BLaER1 (cell line): ENCODE results near the gene INTS12.

Source experiments
- H3K27ac ChIP-seq: shearing (Covaris generic); formaldehyde crosslinking; 2 replicates; pipeline ENCODE4 v1.8.1; 2022
- H3K27me3 ChIP-seq: shearing (Covaris generic); formaldehyde crosslinking; 2 replicates; pipeline ENCODE4 v1.8.1; 2022
- H3K36me3 ChIP-seq: shearing (Covaris generic); formaldehyde crosslinking; 2 replicates; pipeline ENCODE4 v1.8.1; 2022
- H3K4me1 ChIP-seq: shearing (Covaris generic); formaldehyde crosslinking; 2 replicates; pipeline ENCODE4 v1.8.1; 2022
- H3K4me2 ChIP-seq: shearing (Covaris generic); formaldehyde crosslinking; 2 replicates; pipeline ENCODE4 v1.8.1; 2022
- H3K4me3 ChIP-seq: shearing (Covaris generic); formaldehyde crosslinking; 2 replicates; pipeline ENCODE4 v1.8.1; 2022
- H3K9ac ChIP-seq: shearing (Covaris generic); formaldehyde crosslinking; 2 replicates; pipeline ENCODE4 v1.8.1; 2022
- H3K9me3 ChIP-seq: shearing (Covaris generic); formaldehyde crosslinking; 2 replicates; pipeline ENCODE4 v1.8.1; 2022
- H4K20me1 ChIP-seq: shearing (Covaris generic); formaldehyde crosslinking; 2 replicates; pipeline ENCODE4 v1.8.1; 2022
- Cebpa-rat ChIP-seq: shearing (Covaris generic); IDR thresholded peaks from 2 replicates; pipeline ENCODE4 v1.8.1; 2022

The INTS12 gene

DNA sequence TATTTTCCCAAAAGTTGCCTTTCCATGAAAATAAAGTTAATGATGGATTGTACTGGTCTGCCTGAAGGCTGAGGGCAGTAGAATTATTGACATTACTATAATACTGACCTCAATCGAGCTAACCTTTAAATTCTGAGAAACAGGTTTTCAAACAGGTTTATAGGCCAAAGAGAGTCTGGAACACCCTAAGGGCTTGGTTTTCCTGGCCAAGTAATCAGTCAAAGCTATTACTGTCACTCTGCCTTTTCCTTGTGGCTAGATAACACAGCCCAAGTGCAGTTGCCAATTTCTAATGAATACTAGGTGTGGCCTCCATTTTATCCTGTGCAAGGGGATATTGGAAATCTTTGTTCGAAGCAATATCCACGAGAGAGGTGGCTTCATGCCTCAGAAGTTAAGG lies 75.2 kb downstream of the INTS12 start:
- TF ChIP-seq Cebpa-rat: no peak
- Histone ChIP-seq H3K4me3 (no peak overlapping the region), H3K9ac (no peak overlapping the region), H3K9me3 (no peaks in the 10 kb centered on the region), H3K4me2 (no peak overlapping the region), H3K36me3 (no peaks in the 10 kb centered on the region), H3K27ac (no peak overlapping the region), H3K4me1 (peaks cover 21% of the 10 kb centered on the region), H3K27me3 (no peaks in the 10 kb centered on the region), H4K20me1 (no peaks in the 10 kb centered on the region)
